Measurements from ENCODE around the gene SNAPC2. TPM values are rescaled to one million over a fixed set of nuclear protein-coding genes. Genes with fewer than 3 reads are reported as not detected.

Gene SNAPC2
- total and polyA plus RNA-seq, 2 of the 13 experiments (the other 11 are each of a cell fraction or from before 2014, with no cell fraction given) = 10.2 to 12.7 TPM

DNA sequence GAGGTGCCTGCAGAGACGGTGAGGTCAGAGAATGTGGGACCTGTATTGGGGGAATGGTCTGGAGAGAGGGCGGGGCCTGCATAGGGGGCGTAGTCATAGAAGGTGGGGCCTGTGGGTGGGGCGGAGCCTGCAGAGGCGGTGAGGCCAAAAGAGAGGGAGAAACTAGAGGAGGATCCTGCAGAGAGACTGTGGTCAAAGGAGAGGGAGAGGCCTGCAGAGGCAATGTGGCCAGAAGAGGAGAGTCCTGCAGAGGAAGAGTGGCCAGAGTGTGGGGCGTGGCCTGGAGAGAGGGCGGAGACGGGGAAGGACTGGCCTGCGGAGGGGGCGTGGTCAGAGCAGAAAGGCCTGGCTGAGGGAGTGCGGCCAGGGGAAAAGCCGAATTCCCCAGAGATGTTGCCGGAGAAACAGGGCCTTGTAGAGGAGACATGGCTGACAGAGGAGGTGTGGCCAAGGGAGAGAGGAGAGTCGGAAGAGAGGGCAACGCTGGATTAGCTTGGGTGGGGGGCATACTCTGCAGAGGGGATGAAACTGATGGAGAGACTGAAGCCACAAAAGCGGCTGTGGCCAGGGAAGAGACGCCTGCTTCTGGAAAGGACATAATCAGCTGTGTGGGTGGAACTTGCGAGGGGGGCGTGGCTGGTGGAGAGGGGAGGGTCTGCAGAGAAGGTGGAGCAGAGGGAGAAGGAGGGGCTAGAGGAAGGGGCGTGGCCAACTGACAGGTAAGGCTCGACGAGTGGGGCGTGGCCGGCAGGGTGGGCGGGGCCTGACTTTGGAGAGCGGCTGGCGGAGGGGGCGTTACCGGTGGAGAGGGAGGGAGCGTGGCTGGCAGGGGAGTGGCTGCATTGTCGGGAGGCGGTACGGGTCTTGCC is 48.5 kb upstream of the SNAPC2 start (continued):
- no peak for TF ChIP-seq ZNF703 (CRISPR knock-in tag; IDR thresholded peaks at IDR 0.05; ENCODE audit: borderline replicate concordance)
- TF ChIP-seq ZNF556 (CRISPR knock-in tag; IDR thresholded peaks at IDR 0.05; ENCODE audit: borderline replicate concordance) = no peak
- TF ChIP-seq, protein P1, sequence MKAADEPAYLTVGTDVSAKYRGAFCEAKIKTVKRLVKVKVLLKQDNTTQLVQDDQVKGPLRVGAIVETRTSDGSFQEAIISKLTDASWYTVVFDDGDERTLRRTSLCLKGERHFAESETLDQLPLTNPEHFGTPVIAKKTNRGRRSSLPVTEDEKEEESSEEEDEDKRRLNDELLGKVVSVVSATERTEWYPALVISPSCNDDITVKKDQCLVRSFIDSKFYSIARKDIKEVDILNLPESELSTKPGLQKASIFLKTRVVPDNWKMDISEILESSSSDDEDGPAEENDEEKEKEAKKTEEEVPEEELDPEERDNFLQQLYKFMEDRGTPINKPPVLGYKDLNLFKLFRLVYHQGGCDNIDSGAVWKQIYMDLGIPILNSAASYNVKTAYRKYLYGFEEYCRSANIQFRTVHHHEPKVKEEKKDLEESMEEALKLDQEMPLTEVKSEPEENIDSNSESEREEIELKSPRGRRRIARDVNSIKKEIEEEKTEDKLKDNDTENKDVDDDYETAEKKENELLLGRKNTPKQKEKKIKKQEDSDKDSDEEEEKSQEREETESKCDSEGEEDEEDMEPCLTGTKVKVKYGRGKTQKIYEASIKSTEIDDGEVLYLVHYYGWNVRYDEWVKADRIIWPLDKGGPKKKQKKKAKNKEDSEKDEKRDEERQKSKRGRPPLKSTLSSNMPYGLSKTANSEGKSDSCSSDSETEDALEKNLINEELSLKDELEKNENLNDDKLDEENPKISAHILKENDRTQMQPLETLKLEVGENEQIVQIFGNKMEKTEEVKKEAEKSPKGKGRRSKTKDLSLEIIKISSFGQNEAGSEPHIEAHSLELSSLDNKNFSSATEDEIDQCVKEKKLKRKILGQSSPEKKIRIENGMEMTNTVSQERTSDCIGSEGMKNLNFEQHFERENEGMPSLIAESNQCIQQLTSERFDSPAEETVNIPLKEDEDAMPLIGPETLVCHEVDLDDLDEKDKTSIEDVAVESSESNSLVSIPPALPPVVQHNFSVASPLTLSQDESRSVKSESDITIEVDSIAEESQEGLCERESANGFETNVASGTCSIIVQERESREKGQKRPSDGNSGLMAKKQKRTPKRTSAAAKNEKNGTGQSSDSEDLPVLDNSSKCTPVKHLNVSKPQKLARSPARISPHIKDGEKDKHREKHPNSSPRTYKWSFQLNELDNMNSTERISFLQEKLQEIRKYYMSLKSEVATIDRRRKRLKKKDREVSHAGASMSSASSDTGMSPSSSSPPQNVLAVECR (CRISPR knock-in tag; IDR thresholded peaks at IDR 0.05; ENCODE audit: borderline replicate concordance) = peak; percentile 67
- no peak for TF ChIP-seq ZNF253 (CRISPR knock-in tag; IDR thresholded peaks at IDR 0.05; ENCODE audit: borderline replicate concordance)
- TF ChIP-seq, protein P2, sequence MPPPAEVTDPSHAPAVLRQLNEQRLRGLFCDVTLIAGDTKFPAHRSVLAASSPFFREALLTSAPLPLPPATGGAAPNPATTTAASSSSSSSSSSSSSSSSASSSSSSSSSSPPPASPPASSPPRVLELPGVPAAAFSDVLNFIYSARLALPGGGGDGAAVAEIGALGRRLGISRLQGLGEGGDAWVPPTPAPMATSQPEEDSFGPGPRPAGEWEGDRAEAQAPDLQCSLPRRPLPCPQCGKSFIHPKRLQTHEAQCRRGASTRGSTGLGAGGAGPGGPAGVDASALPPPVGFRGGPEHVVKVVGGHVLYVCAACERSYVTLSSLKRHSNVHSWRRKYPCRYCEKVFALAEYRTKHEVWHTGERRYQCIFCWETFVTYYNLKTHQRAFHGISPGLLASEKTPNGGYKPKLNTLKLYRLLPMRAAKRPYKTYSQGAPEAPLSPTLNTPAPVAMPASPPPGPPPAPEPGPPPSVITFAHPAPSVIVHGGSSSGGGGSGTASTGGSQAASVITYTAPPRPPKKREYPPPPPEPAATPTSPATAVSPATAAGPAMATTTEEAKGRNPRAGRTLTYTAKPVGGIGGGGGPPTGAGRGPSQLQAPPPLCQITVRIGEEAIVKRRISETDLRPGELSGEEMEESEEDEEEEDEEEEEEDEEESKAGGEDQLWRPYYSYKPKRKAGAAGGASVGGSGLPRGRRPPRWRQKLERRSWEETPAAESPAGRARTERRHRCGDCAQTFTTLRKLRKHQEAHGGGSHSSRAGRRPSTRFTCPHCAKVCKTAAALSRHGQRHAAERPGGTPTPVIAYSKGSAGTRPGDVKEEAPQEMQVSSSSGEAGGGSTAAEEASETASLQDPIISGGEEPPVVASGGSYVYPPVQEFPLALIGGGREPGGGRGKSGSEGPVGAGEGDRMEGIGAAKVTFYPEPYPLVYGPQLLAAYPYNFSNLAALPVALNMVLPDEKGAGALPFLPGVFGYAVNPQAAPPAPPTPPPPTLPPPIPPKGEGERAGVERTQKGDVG (CRISPR knock-in tag; IDR thresholded peaks at IDR 0.05; ENCODE audit: borderline replicate concordance) = no peak
- TF ChIP-seq MAZ (IDR thresholded peaks at IDR 0.05; ENCODE audit: borderline replicate concordance, low read depth, low read length) = peak; percentile 59; the same call in 1 of the 2 replicates
- peak; percentile 46; the same call in 1 of the 2 replicates for TF ChIP-seq MAZ (CRISPR knock-in tag; IDR thresholded peaks at IDR 0.05; ENCODE audit: low read depth)
- TF ChIP-seq NCOA5 (CRISPR knock-in tag; IDR thresholded peaks at IDR 0.05) = no peak
- TF ChIP-seq SP1 (IDR thresholded peaks at IDR 0.05) = peak; percentile 71; the same call in 1 of the 2 replicates
- peak; percentile 86 for TF ChIP-seq SP1 (CRISPR knock-in tag; IDR thresholded peaks at IDR 0.05)
- TF ChIP-seq LCORL (IDR thresholded peaks at IDR 0.05) = no peak
- TF ChIP-seq LCORL (CRISPR knock-in tag; IDR thresholded peaks at IDR 0.05) = peak; percentile 84
- TF ChIP-seq, protein P3, sequence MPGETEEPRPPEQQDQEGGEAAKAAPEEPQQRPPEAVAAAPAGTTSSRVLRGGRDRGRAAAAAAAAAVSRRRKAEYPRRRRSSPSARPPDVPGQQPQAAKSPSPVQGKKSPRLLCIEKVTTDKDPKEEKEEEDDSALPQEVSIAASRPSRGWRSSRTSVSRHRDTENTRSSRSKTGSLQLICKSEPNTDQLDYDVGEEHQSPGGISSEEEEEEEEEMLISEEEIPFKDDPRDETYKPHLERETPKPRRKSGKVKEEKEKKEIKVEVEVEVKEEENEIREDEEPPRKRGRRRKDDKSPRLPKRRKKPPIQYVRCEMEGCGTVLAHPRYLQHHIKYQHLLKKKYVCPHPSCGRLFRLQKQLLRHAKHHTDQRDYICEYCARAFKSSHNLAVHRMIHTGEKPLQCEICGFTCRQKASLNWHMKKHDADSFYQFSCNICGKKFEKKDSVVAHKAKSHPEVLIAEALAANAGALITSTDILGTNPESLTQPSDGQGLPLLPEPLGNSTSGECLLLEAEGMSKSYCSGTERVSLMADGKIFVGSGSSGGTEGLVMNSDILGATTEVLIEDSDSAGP (CRISPR knock-in tag; IDR thresholded peaks at IDR 0.05; ENCODE audit: borderline replicate concordance) = peak; percentile 50; the same call in 1 of the 2 replicates
- peak; percentile 45; the same call in 1 of the 2 replicates for TF ChIP-seq ZNF501 (CRISPR knock-in tag; IDR thresholded peaks at IDR 0.05)
- peak; percentile 41 for TF ChIP-seq ZFY (CRISPR knock-in tag; IDR thresholded peaks at IDR 0.05)
- TF ChIP-seq, protein P4, sequence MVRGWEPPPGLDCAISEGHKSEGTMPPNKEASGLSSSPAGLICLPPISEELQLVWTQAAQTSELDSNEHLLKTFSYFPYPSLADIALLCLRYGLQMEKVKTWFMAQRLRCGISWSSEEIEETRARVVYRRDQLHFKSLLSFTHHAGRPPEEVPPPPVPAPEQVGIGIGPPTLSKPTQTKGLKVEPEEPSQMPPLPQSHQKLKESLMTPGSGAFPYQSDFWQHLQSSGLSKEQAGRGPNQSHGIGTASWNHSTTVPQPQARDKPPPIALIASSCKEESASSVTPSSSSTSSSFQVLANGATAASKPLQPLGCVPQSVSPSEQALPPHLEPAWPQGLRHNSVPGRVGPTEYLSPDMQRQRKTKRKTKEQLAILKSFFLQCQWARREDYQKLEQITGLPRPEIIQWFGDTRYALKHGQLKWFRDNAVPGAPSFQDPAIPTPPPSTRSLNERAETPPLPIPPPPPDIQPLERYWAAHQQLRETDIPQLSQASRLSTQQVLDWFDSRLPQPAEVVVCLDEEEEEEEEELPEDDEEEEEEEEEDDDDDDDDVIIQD (CRISPR knock-in tag; IDR thresholded peaks at IDR 0.05; ENCODE audit: low read depth) = peak; percentile 47; the same call in 1 of the 2 replicates
- no peak for TF ChIP-seq EP300 (IDR thresholded peaks at IDR 0.05; ENCODE audit: low read depth in 2 of 2, low read length in 2 of 2)
- TF ChIP-seq EP300 (CRISPR knock-in tag; IDR thresholded peaks at IDR 0.05; ENCODE audit: borderline replicate concordance) = no peak
